Measurements from ENCODE around the gene SPTBN4.
A peak's percentile ranks its signal among the peaks of the same experiment; 100 is the strongest.

SPTBN4 gene

GRCh38 chr19:40565910-40566495, 99.2 kb downstream of the SPTBN4 start:
- no peak for DNase-seq (ENCODE audit: low spot score)

DNA sequence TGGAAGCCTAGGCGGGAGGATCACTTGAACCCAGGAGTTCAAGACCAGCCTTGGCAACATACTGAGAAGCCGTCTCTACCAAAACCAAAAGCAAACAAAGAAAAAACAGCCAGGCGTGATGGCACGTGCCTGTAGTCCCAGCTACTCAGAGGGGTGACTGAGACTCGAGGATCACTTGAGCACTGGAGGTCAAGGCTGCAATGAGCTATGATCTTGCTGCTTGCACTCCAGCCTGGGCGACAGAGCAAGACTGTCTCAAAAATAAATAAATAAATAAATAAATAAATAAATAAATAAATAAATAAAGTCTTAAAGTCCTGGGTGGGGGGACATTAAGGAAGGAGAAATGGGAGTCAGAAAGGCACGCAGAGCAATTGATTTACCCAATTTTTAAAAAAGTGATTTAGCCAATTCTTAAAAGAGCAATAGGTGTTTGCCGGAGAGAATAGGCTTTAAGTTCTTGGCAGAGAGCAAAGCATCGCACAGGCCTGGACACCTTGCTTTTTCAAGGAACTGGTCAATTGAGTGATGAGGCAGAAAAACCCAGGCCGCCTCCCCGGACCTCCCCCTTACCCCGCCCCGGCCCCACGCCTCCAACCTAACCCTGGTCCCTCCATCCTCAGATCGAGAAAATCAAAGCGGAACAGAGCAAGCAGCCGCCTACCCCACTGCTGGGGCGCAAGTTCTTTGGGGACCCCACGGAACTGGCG, 100.4 kb downstream of the SPTBN4 start:
- no peak for DNase-seq (ENCODE audit: low spot score)

GRCh38 chr19:40567750-40568494, 101.1 kb downstream of the SPTBN4 start:
- no peak for DNase-seq (ENCODE audit: low spot score)

GRCh38 chr19:40570313-40571004, 103.7 kb downstream of the SPTBN4 start:
- DNase-seq (ENCODE audit: low spot score): peak; percentile 99

DNA sequence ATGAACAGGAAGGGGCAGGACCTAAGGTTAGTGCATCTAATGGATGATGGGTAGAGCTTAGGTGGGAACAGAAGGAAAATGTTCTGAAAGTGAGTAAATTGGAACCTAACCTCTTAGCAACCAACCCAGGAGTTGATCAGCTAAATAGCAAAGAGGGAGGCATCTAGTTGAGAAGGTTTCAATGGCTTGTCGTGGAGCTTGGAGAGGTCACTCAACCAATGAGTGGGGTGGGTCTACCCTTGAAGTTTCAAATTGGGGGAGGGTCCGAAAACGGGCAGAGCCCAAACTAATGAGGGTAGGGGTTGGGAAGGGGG, 104.2 kb downstream of the SPTBN4 start:
- DNase-seq (ENCODE audit: low spot score): no peak

- DNase-seq (ENCODE audit: low spot score): no peak
Measured at GRCh38 chr19:40571831-40572495, 105.2 kb downstream of the SPTBN4 start.

GRCh38 chr19:40575326-40575725, 108.5 kb downstream of the SPTBN4 start:
- no peak for DNase-seq (ENCODE audit: low spot score)

GRCh38 chr19:40576151-40576584, 109.4 kb downstream of the SPTBN4 start:
- DNase-seq (ENCODE audit: low spot score): no peak

GRCh38 chr19:40576585-40577451, 110.0 kb downstream of the SPTBN4 start, which contains the start of gene SHKBP1:
SHKBP1 (plus strand) TSS chr19:40576873; CDS start chr19:40576900, 27 bp downstream.
- peak; percentile 95 for DNase-seq (ENCODE audit: low spot score)

DNA sequence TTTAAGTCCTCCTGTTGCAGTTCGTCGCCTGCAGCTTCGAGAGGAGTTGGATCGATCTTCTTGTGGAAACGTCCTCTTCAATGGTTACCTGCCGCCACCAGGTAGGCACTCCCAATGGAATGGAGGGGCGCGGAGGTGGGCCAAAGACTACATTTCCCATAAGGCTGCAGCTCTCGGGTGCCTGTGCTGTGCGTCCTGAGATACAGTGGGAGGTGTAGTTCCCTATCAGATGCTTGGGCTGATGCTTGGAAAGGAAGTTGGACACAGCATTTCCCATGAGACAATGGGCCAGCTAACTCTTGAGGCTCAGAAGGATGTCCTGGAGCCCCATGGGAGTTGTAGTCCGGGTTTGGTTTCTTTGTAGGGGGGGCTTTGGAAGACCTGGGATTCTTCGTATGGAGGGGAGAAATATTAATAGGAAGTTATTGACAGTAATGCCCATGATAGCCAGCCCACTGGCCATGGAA, 111.7 kb downstream of the SPTBN4 start:
- DNase-seq (ENCODE audit: low spot score): peak; percentile 33

DNA sequence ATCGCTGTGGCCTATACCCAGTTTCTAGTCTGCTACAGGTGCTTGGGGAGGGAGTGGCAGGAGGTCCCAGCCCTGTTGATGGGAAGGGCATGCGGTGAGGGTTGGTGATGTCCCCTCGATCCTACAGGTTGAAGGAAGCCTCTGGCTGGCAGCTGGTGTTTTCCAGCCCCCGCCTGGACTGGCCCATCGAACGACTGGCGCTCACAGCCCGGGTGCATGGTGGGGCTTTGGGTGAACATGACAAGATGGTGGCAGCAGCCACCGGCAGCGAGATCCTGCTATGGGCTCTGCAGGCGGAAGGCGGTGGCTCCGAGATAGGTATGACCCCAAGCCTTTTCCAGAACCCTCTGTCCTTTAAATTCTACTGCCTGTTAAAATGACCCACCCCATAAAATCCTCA, 113.8 kb downstream of the SPTBN4 start:
- no peak for DNase-seq (ENCODE audit: low spot score)

DNA sequence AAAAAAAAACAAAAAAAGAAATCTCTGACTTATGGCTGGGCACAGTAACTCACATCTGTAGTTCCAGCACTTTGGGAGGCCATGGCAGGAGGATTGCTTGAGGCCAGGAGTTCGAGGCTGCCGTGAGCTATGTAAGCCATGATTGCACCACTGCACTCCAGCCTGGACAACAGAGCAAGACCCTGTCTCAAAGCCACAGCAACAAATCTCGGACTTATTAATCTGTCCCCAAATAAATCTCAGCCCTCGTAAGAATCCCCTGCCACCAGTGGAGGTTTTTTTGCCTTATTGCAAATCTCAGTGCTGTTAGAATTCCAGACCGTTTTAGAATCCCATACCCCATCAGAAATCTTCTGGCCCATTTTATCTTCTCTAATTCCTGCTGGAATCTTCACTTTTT, 114.7 kb downstream of the SPTBN4 start:
- no peak for DNase-seq (ENCODE audit: low spot score)

- no peak for DNase-seq (ENCODE audit: low spot score)
Measured at GRCh38 chr19:40582467-40582866, 115.7 kb downstream of the SPTBN4 start.

- no peak for DNase-seq (ENCODE audit: low spot score)
Measured at GRCh38 chr19:40583283-40583682, 116.5 kb downstream of the SPTBN4 start.

GRCh38 chr19:40584007-40584406, 117.2 kb downstream of the SPTBN4 start:
- no peak for DNase-seq (ENCODE audit: low spot score)

- DNase-seq (ENCODE audit: low spot score): no peak
Measured at GRCh38 chr19:40585241-40585981, 118.6 kb downstream of the SPTBN4 start.

DNA sequence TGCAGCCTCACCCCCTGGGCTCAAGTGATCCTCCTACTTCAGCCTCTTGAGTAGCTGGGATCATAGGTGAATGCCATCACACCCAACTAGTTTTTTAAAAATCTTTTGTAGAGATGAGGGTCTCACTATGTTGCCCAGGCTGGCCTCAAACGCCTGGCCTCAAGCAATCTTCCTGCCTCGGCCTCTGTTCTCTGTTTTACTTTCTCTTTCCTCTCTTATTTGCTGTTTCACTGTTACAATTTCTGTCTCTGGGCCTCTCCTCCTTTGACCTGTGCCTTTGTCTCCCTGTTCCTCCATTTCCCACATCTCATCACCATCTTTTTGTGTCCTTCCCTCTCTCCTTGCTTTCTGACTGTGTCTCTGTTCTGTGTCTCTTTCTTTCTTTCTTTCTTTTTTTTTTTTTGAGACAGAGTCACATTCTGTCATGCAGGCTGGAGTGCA, 119.2 kb downstream of the SPTBN4 start:
- no peak for DNase-seq (ENCODE audit: low spot score)

GRCh38 chr19:40586611-40587010, 119.8 kb downstream of the SPTBN4 start:
- no peak for DNase-seq (ENCODE audit: low spot score)

- no peak for DNase-seq (ENCODE audit: low spot score)
Measured at GRCh38 chr19:40588110-40588854, 121.5 kb downstream of the SPTBN4 start.
